NCI-H2171 treated with DMSO at 0.1 percent for 48 hours (cell line): ENCODE measurements around the gene LRPAP1.

ENCODE experiments used
- DNase-seq: peaks from one replicate; lab custom pipeline; 2025; lab: John Stamatoyannopoulos, UW

Gene LRPAP1

DNA sequence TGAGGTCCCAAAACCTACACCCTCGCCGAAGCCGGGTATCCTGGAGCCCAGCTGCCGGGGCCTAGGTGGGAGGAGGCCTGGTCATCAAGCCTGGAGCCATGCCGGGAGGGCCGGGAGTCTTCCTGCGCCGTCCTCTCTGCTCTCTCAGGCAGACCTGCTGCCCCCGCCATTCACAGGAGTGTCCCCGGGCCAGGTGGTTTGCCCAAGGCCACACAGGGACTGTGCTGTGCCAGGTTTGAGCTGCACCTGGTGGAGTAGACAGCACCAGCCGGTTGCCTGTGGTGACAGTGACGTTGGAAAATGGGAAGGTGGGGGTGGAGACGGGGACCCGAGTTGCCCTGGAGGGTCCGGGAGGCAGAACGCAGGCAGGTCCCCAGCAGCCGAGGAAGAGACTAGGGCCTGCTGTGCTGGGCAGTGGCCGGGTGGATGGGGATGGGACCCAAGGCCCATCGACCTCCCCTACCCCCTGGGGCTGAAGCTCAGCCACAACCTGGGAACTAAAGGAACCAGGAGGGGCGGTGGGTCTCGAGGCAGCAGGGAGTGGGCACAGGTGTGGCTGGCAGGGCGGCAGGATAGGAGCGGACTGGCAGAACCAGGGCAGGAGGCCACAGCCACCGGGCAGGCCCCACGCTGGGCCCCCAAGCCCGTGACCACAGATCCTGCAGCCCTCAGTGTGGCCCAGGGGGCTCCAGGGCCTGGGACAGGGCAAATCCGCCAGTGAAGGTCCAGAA, 59.6 kb downstream of the LRPAP1 start:
- no peak for DNase-seq

DNA sequence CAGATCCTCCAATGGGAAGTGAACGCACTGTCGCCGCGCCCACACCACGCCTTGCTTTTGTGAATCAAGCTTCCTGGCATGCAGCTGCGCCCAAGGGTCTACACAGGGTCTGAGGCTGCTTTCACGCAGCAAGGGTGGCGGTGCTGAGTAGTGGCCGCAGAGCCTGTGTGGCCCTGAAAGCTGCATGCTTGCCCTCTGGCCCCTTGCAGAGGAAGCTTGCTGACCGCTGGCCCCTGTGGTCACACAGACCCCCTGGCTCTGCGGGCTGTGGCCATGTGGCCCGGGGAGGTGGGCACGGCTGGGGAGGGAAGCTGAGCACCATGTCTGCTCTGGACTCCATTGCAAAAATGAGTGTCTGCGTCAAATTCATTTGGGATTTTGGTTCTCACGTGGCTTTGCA, 60.3 kb downstream of the LRPAP1 start:
- DNase-seq, result no peak

GRCh38 chr4:3471098-3471760, 61.0 kb downstream of the LRPAP1 start:
- no peak for DNase-seq

DNA sequence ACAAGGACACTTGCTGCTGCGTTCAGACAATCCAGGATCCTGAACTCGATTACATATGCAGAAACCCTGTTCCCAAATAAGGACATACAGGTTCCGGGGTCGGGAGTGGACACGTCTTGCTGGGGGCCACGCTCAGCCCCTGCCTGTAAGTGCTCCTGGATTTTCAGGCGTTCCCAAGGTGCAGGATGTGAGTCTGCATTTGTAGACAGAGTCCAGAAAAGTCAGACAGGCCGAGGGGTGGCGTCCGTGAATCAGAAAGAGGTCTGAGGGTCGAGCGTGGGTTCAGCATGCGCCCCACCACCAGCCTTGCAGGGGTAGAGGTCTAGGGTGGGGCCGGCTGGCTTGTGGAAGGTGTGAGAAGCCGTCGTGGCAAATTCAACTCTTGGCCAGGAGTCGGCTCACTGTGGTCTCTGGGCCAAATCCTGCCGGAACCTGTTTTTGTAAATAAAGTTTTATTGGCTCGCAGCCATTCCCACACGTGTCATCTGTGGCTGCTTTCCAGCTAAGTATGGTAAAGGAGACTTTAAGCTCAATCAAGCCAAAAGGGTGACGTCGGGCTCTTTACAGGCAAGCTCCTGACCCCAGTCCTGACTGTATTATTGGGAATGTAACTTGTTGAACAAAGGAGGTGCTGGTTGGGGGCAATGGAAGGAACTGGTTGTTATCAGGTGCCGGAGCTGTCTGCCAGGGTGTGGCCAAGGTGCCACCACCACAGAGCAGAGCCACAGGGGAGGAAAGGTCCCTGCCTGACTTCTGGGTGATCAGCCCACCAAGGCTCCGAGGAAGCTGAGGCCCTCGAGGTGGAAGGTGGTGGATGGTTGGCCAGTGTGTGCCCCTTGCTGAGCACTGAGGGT, 61.8 kb downstream of the LRPAP1 start:
- no peak for DNase-seq

DNA sequence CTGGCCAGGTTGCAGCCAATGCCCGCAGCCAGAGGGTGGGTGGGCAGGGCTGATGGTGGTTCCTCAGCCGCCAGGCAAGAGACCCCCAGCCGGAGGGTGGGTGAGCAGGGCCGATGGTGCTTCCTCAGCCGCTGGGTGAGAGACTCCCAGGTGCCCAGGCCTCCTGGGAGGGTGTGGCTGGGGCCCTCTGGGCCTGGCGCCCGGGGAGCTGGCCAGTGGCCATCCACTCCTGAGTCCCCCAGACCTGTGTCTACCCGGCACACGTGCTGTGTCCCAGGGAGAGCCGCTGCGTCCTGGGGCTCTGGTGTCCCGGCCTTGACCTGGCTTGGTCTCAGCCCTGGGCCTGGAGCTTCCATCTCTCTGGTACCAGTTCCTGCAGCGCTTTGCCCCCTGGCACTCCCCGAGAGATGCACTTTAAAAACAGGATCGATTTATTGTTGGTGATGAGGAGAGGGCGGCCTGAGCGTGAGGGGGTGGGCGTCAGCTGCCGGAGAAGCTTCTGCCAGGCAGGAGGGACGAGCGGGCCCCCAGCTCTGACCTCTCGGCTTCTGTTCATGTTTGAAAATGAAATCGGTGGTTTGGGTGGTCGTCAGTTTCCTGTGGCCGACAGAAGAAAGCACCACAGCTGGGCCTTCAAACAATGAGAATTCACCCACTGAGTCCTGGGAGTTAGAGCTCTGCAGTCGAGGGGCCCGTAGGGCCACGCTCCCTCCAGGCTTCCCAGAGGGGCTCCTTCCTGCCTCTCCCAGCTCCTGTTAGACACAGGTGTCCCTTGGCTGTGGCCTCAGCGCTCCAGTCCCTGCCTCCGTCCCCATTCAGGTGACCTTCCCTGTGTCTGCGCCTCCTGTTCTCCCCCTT, 62.6 kb downstream of the LRPAP1 start:
- DNase-seq, result no peak

- DNase-seq, result no peak
These were observed 63.4 kb downstream of the LRPAP1 start for GRCh38 chr4:3468804-3469203.

DNA sequence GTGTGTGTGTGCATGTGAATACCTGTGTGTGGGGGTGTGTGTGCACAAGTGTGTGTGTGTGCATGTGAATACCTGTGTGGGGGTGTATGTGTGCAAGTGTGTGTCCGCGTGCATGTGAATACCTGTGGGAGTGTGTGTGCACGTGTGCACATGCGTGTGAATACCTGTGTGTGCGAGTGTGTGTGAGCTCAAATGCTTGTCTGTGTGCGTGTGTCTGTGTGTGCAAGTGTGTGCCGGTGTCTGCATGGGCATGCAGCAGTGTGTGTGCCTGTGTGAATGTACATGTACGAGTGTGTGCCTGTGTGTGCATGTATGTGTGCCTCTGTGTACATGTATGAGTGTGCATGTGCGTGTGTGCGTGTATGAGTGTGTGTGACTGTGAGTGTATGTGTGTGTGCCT, 64.1 kb downstream of the LRPAP1 start:
- no peak for DNase-seq

DNA sequence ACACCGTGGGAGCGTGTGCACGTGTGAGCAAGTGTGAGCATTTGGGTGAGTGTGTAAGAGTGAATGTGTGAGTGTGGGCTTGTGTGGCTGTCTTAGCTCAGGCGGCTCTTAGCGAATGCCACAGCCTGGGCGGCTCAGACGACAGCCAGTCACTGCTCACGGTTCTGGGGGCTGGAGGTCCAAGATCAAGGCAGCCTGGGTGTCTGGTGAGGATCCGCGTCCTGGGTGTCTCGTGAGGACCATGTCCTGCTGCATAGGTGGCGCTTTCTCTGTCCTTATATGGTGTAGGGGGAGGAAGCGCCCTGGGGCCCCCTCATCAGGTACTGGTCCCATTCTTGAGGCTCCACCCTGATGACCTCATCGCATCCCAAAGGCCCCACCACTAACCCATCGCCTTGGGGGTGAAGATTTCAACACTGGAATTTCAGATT, 64.6 kb downstream of the LRPAP1 start:
- no peak for DNase-seq

GRCh38 chr4:3466691-3467600, 65.3 kb downstream of the LRPAP1 start:
- no peak for DNase-seq

DNA sequence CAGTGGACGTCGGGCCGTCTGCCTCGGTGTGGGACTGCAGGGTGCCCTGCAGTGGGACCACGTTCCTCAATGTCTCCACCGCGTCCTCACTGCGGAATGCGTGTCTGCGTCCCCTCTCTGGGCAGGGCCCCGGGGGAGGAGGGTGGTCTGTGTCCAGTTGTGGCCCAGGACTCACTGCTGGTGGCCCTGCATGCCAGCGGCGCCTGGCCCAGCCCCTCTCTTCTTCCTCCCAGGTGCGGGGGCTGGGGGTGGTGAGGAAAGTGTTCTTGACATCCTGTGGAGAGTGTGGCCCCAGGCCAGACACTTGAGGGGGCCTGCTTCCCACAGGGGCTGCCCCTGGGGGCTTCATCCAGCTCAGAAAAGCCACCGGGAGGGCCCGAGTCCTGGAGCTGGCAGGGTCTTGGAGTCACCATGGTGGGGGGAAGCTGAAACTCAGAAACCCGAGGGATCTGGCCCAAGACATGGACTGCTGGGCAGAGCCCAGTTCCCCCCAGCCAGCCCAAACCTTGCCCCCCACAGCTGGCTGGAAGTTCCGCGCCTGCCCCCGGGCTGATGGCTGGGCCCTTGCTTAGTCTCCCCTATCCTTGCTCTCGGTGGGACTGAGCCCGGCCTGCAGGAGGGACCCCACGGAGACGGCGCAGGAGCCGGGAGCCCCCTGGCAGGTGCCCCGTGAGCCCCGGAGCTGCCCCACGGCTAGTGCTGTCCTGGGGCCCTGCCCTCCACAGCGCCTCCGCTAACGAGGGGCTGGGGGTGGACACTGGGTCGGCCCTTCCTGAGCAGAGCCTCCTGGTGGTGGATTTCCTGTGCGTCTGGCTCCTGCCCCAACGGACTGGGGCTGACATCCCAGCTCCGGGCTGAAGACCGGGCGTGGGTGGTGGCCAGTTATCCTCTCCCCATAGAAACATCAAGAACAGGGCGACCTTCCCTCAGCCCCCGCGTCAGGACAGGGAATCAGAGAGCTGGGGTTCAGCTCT, 66.2 kb downstream of the LRPAP1 start:
- no peak for DNase-seq

DNA sequence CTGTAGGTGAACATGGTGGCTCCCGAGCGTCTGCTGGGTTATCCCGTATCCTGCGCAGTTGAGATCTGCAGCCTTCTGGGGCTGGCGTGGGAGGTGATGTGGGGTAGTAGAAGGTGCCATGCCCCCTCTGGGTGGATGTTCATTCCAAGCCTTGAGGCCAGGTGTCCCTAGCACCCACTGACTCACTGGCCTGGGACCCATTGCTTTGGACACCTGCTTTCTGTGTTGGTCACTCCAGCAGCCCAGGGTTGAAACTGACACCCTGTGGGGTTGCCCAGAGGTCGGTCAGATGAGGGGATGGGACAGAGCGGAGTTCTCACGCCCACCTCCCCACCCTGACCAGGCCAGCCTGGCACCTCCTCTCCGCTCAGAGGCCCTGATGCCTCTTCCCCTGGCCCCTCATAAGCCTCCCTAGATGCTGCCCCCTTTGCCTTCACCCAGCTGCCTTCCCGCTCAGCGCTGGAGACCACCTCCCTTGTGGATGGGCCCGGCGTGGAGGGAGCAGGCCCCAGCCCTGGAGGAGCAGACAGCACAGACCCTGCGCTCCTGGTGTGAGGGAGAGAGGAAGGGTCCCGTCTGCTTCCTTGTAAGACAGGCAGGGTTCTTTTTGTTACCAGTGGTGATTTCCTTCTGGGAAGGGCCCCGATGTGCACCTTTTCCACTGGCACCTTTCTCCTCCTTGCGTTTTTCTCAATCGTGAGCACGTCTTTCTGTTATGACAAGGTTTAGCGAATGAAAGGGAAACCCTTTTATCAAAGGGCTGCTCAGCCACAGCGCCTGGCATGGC, 67.1 kb downstream of the LRPAP1 start:
- DNase-seq, result no peak

- no peak for DNase-seq
These were observed 67.8 kb downstream of the LRPAP1 start for GRCh38 chr4:3464349-3464905.

DNA sequence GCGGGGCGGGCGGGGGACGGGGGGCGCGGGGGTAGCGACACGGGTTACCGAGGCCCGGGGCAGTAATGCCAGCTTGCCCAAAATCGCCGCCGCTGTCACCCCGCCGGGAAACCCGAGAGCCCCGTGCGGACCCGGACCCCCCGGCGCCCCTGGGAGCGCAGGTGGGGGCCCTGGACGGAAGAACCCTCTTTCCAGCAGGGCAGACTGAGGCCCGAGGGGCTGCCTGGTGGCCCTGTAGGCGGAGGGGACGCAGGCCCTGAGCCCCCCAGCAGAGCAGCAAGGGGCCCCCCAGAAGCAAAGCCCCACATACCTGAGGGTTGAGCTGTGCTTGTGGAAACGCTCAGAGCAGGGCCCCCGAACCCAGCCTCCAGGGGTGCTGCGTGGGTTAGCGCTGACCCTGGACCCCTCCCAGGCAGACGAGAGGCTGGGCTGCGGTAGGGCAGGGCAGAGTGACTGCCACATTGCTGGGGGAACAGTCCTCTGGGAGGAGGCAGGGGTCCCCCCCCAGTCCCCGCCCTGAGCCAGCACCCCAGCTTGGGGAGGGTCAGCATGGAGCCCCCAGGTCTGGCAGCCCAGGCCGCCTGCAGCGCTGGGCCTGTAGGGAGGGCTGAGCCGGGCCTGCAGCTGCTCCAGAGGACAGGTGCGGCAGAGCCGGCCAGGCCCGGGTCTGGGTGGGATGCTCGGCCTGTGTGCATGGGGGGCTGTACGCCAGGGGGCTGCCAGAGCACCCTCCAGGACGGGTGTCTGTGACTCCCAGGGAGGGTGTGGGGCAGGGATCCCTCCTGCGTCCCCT, 68.5 kb downstream of the LRPAP1 start:
- no peak for DNase-seq

- DNase-seq, result no peak
These were observed 69.3 kb downstream of the LRPAP1 start, which contains the start of gene DOK7 for GRCh38 chr4:3462790-3463415. Gene DOK7, plus strand, starts transcription at chr4:3463306. Its CDS starts 70 bp downstream, at chr4:3463376.

DNA sequence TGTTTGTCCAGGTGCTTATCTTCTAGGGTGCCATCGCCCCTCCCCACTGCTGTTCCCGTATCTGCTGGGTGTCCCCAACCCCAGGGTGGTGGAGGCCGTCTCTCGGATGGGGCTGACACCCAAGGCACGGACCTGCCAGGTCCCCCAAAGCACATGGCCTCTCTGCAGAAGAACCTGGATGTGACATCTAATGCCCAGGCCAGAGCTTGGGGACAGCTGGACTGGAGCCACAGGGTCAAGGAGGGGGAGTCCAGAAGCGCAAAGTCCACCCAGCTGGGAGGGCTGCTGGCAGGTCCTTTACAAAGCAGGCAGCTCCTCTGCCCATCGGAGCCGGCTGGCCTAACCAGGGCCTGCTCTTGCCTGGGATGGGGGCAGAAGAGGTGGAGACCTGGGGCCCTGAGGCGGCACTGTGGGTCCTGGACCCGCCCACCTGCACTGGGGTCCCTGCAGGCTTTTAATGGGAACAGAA, 69.9 kb downstream of the LRPAP1 start:
- DNase-seq, result no peak

GRCh38 chr4:3461515-3462291, 70.5 kb downstream of the LRPAP1 start:
- DNase-seq, result no peak
